GM12878 (cell line): Measurements from ENCODE around the gene IDH3A. TPM values are rescaled to one million over a fixed set of nuclear protein-coding genes. Genes with fewer than 3 reads are reported as not detected.

Experiments used
- ATAC-seq: fragments of 200-7000 bp; cut with Tn5 transposase; 3 replicates; pipeline ENCODE4 v1.9.1; 2020; ENCODE audit warnings: mild to moderate bottlenecking, moderate library complexity
- BruUV-seq: library from RNA; stranded (reverse); fragments of 400-500 nt; replicated peaks from 2 replicates; lab custom pipeline; 2021; lab: Mats Ljungman, UMichigan
- CTCF ChIA-PET: fragments of 300-600 bp; sonication (Branson Sonifier 250); formaldehyde crosslinking; extraction: SDS; loops from one replicate; lab custom pipeline; 2021; ENCODE audit warnings: inconsistent platforms; lab: Yijun Ruan, JAX
- POLR2A ChIA-PET: fragments of 350-600 bp; formaldehyde crosslinking; extraction: SDS; loops from one replicate; lab custom pipeline; 2021; ENCODE audit warnings: inconsistent platforms; lab: Charles Lee
- RAD21 ChIA-PET: fragments of 300-600 bp; sonication (Branson Sonifier 250); formaldehyde crosslinking; loops from one replicate; lab custom pipeline; 2023; ENCODE audit warnings: antibody characterized with exemption; ENCODE audit not compliant: unreplicated experiment; lab: Charles Lee
- SMC1A ChIA-PET: fragments of 300-600 bp; sonication (Branson Sonifier 250); formaldehyde crosslinking; loops from one replicate; lab custom pipeline; 2023; ENCODE audit not compliant: unreplicated experiment, uncharacterized antibody; lab: Charles Lee
- DNase-seq: peaks from one replicate; pipeline ENCODE4 v3.0.0-alpha.2; 2011; ENCODE audit warnings: low read depth, low spot score
- FAIRE-seq: peaks from 3 replicates; lab custom pipeline; 2011; peaks lifted over from hg19 to GRCh38; lab: Jason Lieb, UNC
- H2AFZ ChIP-seq: 2 replicates; pipeline ENCODE4 v1.6.0; 2011; ENCODE audit warnings: low read depth, low read length, control low read depth; ENCODE audit not compliant: control insufficient read depth
- H3K27ac ChIP-seq: 2 replicates; pipeline ENCODE4 v1.5.1; 2011; ENCODE audit warnings: control low read depth; ENCODE audit not compliant: control insufficient read depth, insufficient read depth
- H3K27me3 ChIP-seq, 2 experiments: replicated peaks in 1 of 2; 2 replicates each; pipeline versions ENCODE4 v1.6.0 to v1.6.1; 2011; ENCODE audit warnings: low read length in 1 of 2; ENCODE audit not compliant: control insufficient read depth in 2 of 2, insufficient read depth in 2 of 2
- H3K36me3 ChIP-seq, 2 experiments: 2 replicates each; pipeline ENCODE4 v1.5.1; 2011; ENCODE audit warnings: low read length in 1 of 2; ENCODE audit not compliant: control insufficient read depth in 2 of 2, insufficient read depth in 2 of 2
- H3K4me1 ChIP-seq: 2 replicates; pipeline ENCODE4 v1.6.1; 2011; ENCODE audit warnings: mild to moderate bottlenecking, low read length, moderate library complexity, mixed read lengths; ENCODE audit not compliant: control insufficient read depth, insufficient read depth
- H3K4me2 ChIP-seq: 2 replicates; pipeline ENCODE4 v1.6.0; 2011; ENCODE audit warnings: control low read depth; ENCODE audit not compliant: control insufficient read depth, insufficient read depth
- H3K4me3 ChIP-seq: fragments of 200-600 bp; sonication (generic); 2 replicates; pipeline ENCODE4 v1.5.1; 2016
- H3K79me2 ChIP-seq: 2 replicates; pipeline ENCODE4 v1.6.0; 2011; ENCODE audit warnings: low read length; ENCODE audit not compliant: control insufficient read depth, insufficient read depth
- H3K9ac ChIP-seq: 2 replicates; pipeline ENCODE4 v1.8.0; 2011; ENCODE audit warnings: low read length, control low read depth, mixed read lengths; ENCODE audit not compliant: control insufficient read depth, insufficient read depth
- H3K9me3 ChIP-seq: replicated peaks from 3 replicates; pipeline ENCODE4 v1.5.1; 2011; ENCODE audit warnings: mild to moderate bottlenecking, low read length; ENCODE audit not compliant: control insufficient read depth, insufficient read depth
- H4K20me1 ChIP-seq: 2 replicates; pipeline ENCODE4 v1.6.0; 2011; ENCODE audit not compliant: control insufficient read depth, insufficient read depth
- ATF2 ChIP-seq: IDR thresholded peaks from 2 replicates; pipeline ENCODE4 v1.6.1; 2012; ENCODE audit warnings: low read length, inconsistent platforms
- ATF3 ChIP-seq: IDR thresholded peaks from 2 replicates; pipeline ENCODE4 v1.6.1; 2011; ENCODE audit warnings: low read depth, mild to moderate bottlenecking, low read length, moderate library complexity, borderline replicate concordance; ENCODE audit errors: extremely low read depth
- ATF7 ChIP-seq: fragments of 450-650 bp; IDR thresholded peaks from 2 replicates; pipeline ENCODE4 v1.6.1; 2016; ENCODE audit warnings: low read depth, mild to moderate bottlenecking
- BHLHE40 ChIP-seq, 2 experiments: fragments of 450-650 bp in 1 of 2; IDR thresholded peaks; 2 replicates each; pipeline ENCODE4 v1.6.1; 2011 to 2017; ENCODE audit warnings: low read depth in 2 of 2, borderline replicate concordance in 1 of 2, improper control_type of control experiment in 1 of 2, low read length in 1 of 2, mild to moderate bottlenecking in 1 of 2
- ETV6 ChIP-seq, 2 experiments: fragments of 450-650 bp in 1 of 2; IDR thresholded peaks in 1 of 2; conservative IDR thresholded peaks in 1 of 2; 2 replicates each; pipeline ENCODE4 v1.6.1; 2014; ENCODE audit warnings: antibody characterized with exemption in 1 of 2, borderline replicate concordance in 1 of 2, low read depth in 1 of 2, mild to moderate bottlenecking in 1 of 2, moderate library complexity in 1 of 2
- IRF4 ChIP-seq: IDR thresholded peaks from 2 replicates; pipeline ENCODE4 v1.6.1; 2011; ENCODE audit warnings: low read depth, low read length
- JUNB ChIP-seq: IDR thresholded peaks from 2 replicates; pipeline ENCODE4 v1.6.1; 2016; ENCODE audit warnings: antibody characterized with exemption, mild to moderate bottlenecking
- NR2F1 ChIP-seq: fragments of 450-650 bp; conservative IDR thresholded peaks from 2 replicates; pipeline ENCODE4 v1.6.1; 2017; ENCODE audit warnings: mild to moderate bottlenecking
- POLR2A ChIP-seq: IDR thresholded peaks from 2 replicates; pipeline ENCODE4 v1.6.1; 2011; ENCODE audit warnings: low read depth, mild to moderate bottlenecking, low read length
- RCOR1 ChIP-seq: conservative IDR thresholded peaks from 2 replicates; pipeline ENCODE4 v1.6.1; 2012; ENCODE audit warnings: low read depth, low read length, improper control_type of control experiment
- SMARCA5 ChIP-seq: fragments of 450-650 bp; IDR thresholded peaks from 2 replicates; pipeline ENCODE4 v1.6.1; 2017; ENCODE audit warnings: mild to moderate bottlenecking
- SPI1 ChIP-seq: IDR thresholded peaks from 2 replicates; pipeline ENCODE4 v1.6.1; 2011; ENCODE audit warnings: low read depth, mild to moderate bottlenecking, low read length, moderate library complexity, borderline replicate concordance; ENCODE audit not compliant: insufficient read depth
- SRF ChIP-seq, 2 experiments: IDR thresholded peaks; 2 replicates each; pipeline ENCODE4 v1.6.1; 2011; ENCODE audit warnings: low read depth in 2 of 2, low read length in 2 of 2, mild to moderate bottlenecking in 1 of 2, moderate library complexity in 1 of 2
- TCF3 ChIP-seq: IDR thresholded peaks from 2 replicates; pipeline ENCODE4 v1.6.1; 2012; ENCODE audit warnings: low read depth, mild to moderate bottlenecking, low read length, borderline replicate concordance; ENCODE audit not compliant: insufficient read depth
- ZNF24 ChIP-seq: fragments of 450-650 bp; IDR thresholded peaks from 2 replicates; pipeline ENCODE4 v1.6.1; 2017; ENCODE audit warnings: antibody characterized with exemption, mild to moderate bottlenecking
- ZNF592 ChIP-seq: fragments of 450-650 bp; IDR thresholded peaks from 2 replicates; pipeline ENCODE4 v1.6.1; 2017; ENCODE audit warnings: mild to moderate bottlenecking, moderate library complexity
- ZNF622 ChIP-seq: fragments of 450-650 bp; IDR thresholded peaks from 2 replicates; pipeline ENCODE4 v1.6.1; 2017; ENCODE audit warnings: mild to moderate bottlenecking, inconsistent platforms
- WGBS: methylation state at CpG from one replicate; pipeline ENCODE4 v1.1.6; 2016; ENCODE audit warnings: low lambda C conversion rate; ENCODE audit not compliant: insufficient replicate concordance, insufficient coverage; ENCODE audit errors: missing lambda C conversion rate; 5-methylcytosine and 5-hydroxymethylcytosine counted together
- in situ Hi-C: fragments of 300-500 bp; cut with MboI; formaldehyde crosslinking; loops from 9 replicates; pipeline ENCODE4 v1.14.3; 2018; ENCODE audit warnings: mixed read lengths
- intact Hi-C: fragments of 100-400 bp; cut with micrococcal nuclease; formaldehyde crosslinking; loops from one replicate; pipeline ENCODE4 v1.14.2; 2022; ENCODE audit not compliant: unreplicated experiment
- polyA plus RNA-seq, 11 experiments: library from polyadenylated mRNA; depleted of rRNA in 4 of 11; unstranded in 6 of 11; stranded (reverse) in 5 of 11; fragments of >200 nt; fragmentation: Nextera tagmentation in 4 of 11; fragmentation: Illumina TruSeq in 1 of 11; extraction: Ambion mirVana in 4 of 11; extraction: Trizol in 1 of 11; gene quantifications; 1 replicate in 1 of 11; 2 replicates in 10 of 11; pipeline versions ENCODE4 v1.2.1 to v1.2.3, GENCODE V29; 2011 to 2016; ENCODE audit warnings: inconsistent platforms in 2 of 11, missing spikeins in 2 of 11, low read depth in 1 of 11
- total RNA-seq, 4 experiments: library from RNA; depleted of rRNA in 3 of 4; stranded (reverse); fragments of >200 nt in 3 of 4; fragmentation: Illumina TruSeq in 1 of 4; extraction: Trizol in 1 of 4; gene quantifications; 2 replicates each; pipeline versions ENCODE4 v1.2.1 to v1.2.3, GENCODE V29; 2013 to 2021

The IDH3A gene
- total and polyA plus RNA-seq, 10 of the 15 experiments (the other 5 are each of a cell fraction or from before 2014, with no cell fraction given): 83.9 to 254 (median 195) TPM

- H4K20me1 ChIP-seq: no peaks in the 10 kb centered on the region
- CTCF ChIA-PET: interaction anchor here (0.9 to 14.0 kb wide), 11 partner anchors 10 to 192 kb away, joined by 3 to 327 read pairs (median 4); partner anchors contain the start of gene TBC1D2B
- H3K9ac ChIP-seq: peak overlapping the region; percentile 39; the same call in 1 of the 2 replicates
- BruUV-seq: no TSS peak
- H3K79me2 ChIP-seq: no peaks in the 10 kb centered on the region
- RAD21 ChIA-PET: interaction anchor here (0.6 to 4.6 kb wide), 9 partner anchors 35 to 145 kb away, joined by 3 to 32 read pairs (median 5); no protein-coding TSS in a partner anchor
- POLR2A ChIA-PET: interaction anchor here (0.8 to 1.0 kb wide), 3 partner anchors 32 to 334 kb away, joined by 3 read pairs; partner anchors contain the start of gene IREB2
- FAIRE-seq (peak; percentile 92), DNase-seq (peak; percentile 67), ATAC-seq (peak; percentile 91)
- peak overlapping the region; percentile 59 for H3K27ac ChIP-seq
- intact Hi-C loops: no loop called here
- no peaks in the 10 kb centered on the region for H3K36me3 ChIP-seq
- 51% methylated on average over 11 of the region's 12 CpGs for WGBS
- no peaks in the 10 kb centered on the region for H3K9me3 ChIP-seq
- SMC1A ChIA-PET: interaction anchor here (0.7 to 13.4 kb wide), 14 partner anchors 9 to 144 kb away, joined by 3 to 184 read pairs (median 4); partner anchors contain the start of gene TBC1D2B
- H3K4me1 ChIP-seq: peaks cover 29% of the 10 kb centered on the region
- peak overlapping the region; percentile 33 for H2AFZ ChIP-seq
- no peak overlapping the region for H3K4me3 ChIP-seq
- H3K27me3 ChIP-seq: no peaks in the 10 kb centered on the region
- in situ Hi-C loops: no loop called here
- H3K4me2 ChIP-seq: peak overlapping the region; percentile 36; the same call in 1 of the 2 replicates
- TF ChIP-seq BHLHE40 (IDR thresholded peaks at IDR 0.05; ENCODE audit: borderline replicate concordance in 1 of 2, low read depth in 2 of 2, low read length in 1 of 2) (peak in 1 of 2 experiments; percentile 45; a peak in 1 of 4 replicates), ATF2 (peak; percentile 74), SMARCA5 (peak; percentile 98), IRF4 (peak; percentile 65; the same call in 1 of the 2 replicates), TCF3 (no peak), RCOR1 (0 out of 2 replicates have a peak, but pooled peaks have one; percentile 65), ZNF24 (peak; percentile 77), ZNF592 (no peak), NR2F1 (peak; percentile 57), SPI1 (peak; percentile 85), ATF3 (no peak), JUNB (peak; percentile 26; the same call in 1 of the 2 replicates), ETV6 (conservative IDR thresholded peaks at IDR 0.05 in 1 of 2, IDR thresholded peaks at IDR 0.05 in 1 of 2; ENCODE audit: borderline replicate concordance in 1 of 2, low read depth in 1 of 2) (peak in 1 of 2 experiments; percentile 87; a peak in 2 of 4 replicates), SRF (IDR thresholded peaks at IDR 0.05; ENCODE audit: low read depth in 2 of 2, low read length in 2 of 2) (no peak), POLR2A (peak; percentile 72), ZNF622 (no peak), ATF7 (peak; percentile 98)
Measured at GRCh38 chr15:78103406-78104118, 45.6 kb upstream of the IDH3A start.
